ENCODE results near the gene USH2A.

DNA sequence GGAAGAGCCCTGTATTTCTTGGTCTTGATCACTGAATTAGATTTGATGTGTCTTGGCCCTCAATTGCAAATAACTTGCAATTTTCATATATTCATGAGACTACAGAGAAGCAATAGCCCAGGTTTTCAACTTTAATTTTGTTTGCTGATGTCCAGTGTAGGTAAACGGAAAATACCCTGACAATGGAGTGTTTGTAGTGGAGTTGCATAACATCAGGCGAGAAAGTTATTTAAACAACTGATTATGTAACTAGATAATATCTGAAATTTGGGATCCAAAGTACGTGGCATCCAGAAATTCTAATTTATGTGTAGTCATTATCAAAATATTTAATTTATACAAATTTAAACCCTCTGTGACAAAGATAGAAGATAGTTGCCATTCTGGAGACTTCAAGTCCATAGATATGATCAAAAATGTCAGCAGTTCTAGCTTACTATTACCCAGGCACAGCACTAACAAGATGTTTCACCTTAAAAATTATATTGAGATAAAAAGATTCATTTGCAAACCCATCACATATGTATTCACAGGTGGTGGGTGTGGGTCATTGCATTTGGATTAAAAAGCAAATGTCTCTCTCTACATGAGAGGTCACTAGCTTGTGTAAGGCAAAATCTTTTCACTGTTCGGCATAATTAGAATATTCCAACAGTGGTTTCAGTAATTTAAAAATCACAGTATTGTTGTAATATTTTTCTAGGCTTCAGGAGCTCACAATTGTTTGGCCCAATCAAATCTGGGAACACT is 705.4 kb downstream of the USH2A start:
- TF ChIP-seq, protein P1, sequence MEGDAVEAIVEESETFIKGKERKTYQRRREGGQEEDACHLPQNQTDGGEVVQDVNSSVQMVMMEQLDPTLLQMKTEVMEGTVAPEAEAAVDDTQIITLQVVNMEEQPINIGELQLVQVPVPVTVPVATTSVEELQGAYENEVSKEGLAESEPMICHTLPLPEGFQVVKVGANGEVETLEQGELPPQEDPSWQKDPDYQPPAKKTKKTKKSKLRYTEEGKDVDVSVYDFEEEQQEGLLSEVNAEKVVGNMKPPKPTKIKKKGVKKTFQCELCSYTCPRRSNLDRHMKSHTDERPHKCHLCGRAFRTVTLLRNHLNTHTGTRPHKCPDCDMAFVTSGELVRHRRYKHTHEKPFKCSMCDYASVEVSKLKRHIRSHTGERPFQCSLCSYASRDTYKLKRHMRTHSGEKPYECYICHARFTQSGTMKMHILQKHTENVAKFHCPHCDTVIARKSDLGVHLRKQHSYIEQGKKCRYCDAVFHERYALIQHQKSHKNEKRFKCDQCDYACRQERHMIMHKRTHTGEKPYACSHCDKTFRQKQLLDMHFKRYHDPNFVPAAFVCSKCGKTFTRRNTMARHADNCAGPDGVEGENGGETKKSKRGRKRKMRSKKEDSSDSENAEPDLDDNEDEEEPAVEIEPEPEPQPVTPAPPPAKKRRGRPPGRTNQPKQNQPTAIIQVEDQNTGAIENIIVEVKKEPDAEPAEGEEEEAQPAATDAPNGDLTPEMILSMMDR (IDR thresholded peaks at IDR 0.05), result no peak
- TF ChIP-seq POLR2AphosphoS5 (IDR thresholded peaks at IDR 0.05) (no peak), POLR2A (IDR thresholded peaks at IDR 0.05) (no peak), EP300 (IDR thresholded peaks at IDR 0.05) (no peak)

All from gastroesophageal sphincter (tissue), 3 donors.